ENCODE results near the gene ZDHHC17. TPM values are rescaled to one million over a fixed set of nuclear protein-coding genes. Genes with fewer than 3 reads are reported as not detected.

Gene ZDHHC17
- total and polyA plus RNA-seq, 2 of the 13 experiments (the other 11 are each of a cell fraction or from before 2014, with no cell fraction given), result 36.7 to 38.5 TPM

DNA sequence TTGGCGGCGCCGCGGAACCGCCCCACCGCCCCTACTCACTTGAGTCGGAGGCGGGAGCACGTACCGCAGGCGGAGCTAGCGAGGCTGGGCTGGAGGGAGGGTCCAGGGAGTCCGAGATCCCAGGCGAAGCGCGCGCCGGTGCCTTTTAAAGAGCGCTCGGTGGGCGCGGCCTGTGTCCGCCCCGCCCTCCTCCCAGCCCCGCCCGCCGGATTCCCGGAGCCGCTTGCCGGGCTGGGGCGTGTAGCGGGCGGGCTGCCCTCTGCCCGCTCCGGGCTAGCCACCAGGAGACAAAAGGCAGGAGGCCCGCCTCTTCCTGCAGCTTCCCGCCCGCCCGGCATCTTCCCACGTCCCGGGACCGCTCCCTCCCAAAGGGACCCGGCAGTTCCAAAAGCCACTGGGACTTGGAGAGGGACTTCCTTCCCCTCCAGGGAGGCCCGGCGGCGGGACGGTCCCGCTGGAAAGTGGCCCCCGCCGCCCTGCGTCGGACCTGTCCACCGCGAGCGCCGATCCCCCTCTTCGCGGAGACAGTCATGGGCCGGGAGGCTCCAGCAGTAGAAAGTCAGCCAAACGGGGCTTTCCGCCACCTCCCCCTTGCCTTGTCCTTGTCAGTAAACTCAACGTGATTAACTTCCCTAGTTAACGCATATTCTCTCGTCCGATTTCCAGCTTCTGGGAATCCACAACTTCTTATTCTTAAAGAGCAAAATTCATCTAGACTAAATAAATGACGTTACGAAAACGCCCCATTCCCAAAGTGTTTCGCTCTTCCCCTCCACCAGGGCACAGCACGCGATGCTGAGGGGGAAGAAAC lies 115.2 kb downstream of the ZDHHC17 start, which contains the start of gene CSRP2 (continued):
- TF ChIP-seq, protein P1, sequence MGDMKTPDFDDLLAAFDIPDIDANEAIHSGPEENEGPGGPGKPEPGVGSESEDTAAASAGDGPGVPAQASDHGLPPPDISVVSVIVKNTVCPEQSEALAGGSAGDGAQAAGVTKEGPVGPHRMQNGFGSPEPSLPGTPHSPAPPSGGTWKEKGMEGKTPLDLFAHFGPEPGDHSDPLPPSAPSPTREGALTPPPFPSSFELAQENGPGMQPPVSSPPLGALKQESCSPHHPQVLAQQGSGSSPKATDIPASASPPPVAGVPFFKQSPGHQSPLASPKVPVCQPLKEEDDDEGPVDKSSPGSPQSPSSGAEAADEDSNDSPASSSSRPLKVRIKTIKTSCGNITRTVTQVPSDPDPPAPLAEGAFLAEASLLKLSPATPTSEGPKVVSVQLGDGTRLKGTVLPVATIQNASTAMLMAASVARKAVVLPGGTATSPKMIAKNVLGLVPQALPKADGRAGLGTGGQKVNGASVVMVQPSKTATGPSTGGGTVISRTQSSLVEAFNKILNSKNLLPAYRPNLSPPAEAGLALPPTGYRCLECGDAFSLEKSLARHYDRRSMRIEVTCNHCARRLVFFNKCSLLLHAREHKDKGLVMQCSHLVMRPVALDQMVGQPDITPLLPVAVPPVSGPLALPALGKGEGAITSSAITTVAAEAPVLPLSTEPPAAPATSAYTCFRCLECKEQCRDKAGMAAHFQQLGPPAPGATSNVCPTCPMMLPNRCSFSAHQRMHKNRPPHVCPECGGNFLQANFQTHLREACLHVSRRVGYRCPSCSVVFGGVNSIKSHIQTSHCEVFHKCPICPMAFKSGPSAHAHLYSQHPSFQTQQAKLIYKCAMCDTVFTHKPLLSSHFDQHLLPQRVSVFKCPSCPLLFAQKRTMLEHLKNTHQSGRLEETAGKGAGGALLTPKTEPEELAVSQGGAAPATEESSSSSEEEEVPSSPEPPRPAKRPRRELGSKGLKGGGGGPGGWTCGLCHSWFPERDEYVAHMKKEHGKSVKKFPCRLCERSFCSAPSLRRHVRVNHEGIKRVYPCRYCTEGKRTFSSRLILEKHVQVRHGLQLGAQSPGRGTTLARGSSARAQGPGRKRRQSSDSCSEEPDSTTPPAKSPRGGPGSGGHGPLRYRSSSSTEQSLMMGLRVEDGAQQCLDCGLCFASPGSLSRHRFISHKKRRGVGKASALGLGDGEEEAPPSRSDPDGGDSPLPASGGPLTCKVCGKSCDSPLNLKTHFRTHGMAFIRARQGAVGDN (CRISPR knock-in tag; IDR thresholded peaks at IDR 0.05), result peak; percentile 71
- no peak for TF ChIP-seq EED (CRISPR knock-in tag; IDR thresholded peaks at IDR 0.05)
- 0 out of 2 replicates have a peak, but pooled peaks have one; percentile 52 for TF ChIP-seq PHF8 (CRISPR knock-in tag; IDR thresholded peaks at IDR 0.05)
- peak; percentile 62 for TF ChIP-seq ZNF501 (CRISPR knock-in tag; IDR thresholded peaks at IDR 0.05)
- TF ChIP-seq ZNF101 (CRISPR knock-in tag; IDR thresholded peaks at IDR 0.05; ENCODE audit: borderline replicate concordance, low read depth), result no peak
- no peak for TF ChIP-seq JUND (CRISPR knock-in tag; IDR thresholded peaks at IDR 0.05)
- TF ChIP-seq ZNF788 (CRISPR knock-in tag; IDR thresholded peaks at IDR 0.05; ENCODE audit: borderline replicate concordance), result peak; percentile 84; the same call in 1 of the 2 replicates
- no peak for TF ChIP-seq ZMAT5 (CRISPR knock-in tag; IDR thresholded peaks at IDR 0.05; ENCODE audit: borderline replicate concordance, low read depth)
- no peak for TF ChIP-seq ZNF747 (CRISPR knock-in tag; IDR thresholded peaks at IDR 0.05; ENCODE audit: borderline replicate concordance)
- TF ChIP-seq MEF2D (CRISPR knock-in tag; IDR thresholded peaks at IDR 0.05), result no peak
- TF ChIP-seq, protein P2, sequence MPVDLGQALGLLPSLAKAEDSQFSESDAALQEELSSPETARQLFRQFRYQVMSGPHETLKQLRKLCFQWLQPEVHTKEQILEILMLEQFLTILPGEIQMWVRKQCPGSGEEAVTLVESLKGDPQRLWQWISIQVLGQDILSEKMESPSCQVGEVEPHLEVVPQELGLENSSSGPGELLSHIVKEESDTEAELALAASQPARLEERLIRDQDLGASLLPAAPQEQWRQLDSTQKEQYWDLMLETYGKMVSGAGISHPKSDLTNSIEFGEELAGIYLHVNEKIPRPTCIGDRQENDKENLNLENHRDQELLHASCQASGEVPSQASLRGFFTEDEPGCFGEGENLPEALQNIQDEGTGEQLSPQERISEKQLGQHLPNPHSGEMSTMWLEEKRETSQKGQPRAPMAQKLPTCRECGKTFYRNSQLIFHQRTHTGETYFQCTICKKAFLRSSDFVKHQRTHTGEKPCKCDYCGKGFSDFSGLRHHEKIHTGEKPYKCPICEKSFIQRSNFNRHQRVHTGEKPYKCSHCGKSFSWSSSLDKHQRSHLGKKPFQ (CRISPR knock-in tag; IDR thresholded peaks at IDR 0.05; ENCODE audit: insufficient replicate concordance), result no peak
- peak; percentile 44 for TF ChIP-seq ZNF746 (CRISPR knock-in tag; IDR thresholded peaks at IDR 0.05)
- peak; percentile 62; the same call in 1 of the 2 replicates for TF ChIP-seq MXD3 (CRISPR knock-in tag; IDR thresholded peaks at IDR 0.05)
- no peak for TF ChIP-seq CCAR2 (optimal IDR thresholded peaks at IDR 0.05; ENCODE audit: low read depth, low read length)
- no peak for TF ChIP-seq BRCA1 (CRISPR knock-in tag; IDR thresholded peaks at IDR 0.05)
- TF ChIP-seq, protein P3, sequence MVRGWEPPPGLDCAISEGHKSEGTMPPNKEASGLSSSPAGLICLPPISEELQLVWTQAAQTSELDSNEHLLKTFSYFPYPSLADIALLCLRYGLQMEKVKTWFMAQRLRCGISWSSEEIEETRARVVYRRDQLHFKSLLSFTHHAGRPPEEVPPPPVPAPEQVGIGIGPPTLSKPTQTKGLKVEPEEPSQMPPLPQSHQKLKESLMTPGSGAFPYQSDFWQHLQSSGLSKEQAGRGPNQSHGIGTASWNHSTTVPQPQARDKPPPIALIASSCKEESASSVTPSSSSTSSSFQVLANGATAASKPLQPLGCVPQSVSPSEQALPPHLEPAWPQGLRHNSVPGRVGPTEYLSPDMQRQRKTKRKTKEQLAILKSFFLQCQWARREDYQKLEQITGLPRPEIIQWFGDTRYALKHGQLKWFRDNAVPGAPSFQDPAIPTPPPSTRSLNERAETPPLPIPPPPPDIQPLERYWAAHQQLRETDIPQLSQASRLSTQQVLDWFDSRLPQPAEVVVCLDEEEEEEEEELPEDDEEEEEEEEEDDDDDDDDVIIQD (CRISPR knock-in tag; IDR thresholded peaks at IDR 0.05; ENCODE audit: low read depth), result peak; percentile 55; the same call in 1 of the 2 replicates
- TF ChIP-seq ZNF850 (CRISPR knock-in tag; conservative IDR thresholded peaks at IDR 0.05), result no peak
- no peak for TF ChIP-seq ZNF251 (CRISPR knock-in tag; IDR thresholded peaks at IDR 0.05)
- TF ChIP-seq POLR2A (IDR thresholded peaks at IDR 0.05; ENCODE audit: insufficient read depth in 1 of 2, low read depth in 2 of 2, low read length in 2 of 2), result peak in 1 of 2 experiments; percentile 75; a peak in 2 of 4 replicates
- no peak for TF ChIP-seq ZNF672 (CRISPR knock-in tag; IDR thresholded peaks at IDR 0.05)
- peak; percentile 38; the same call in 1 of the 2 replicates for TF ChIP-seq ATF7-NPFF (CRISPR knock-in tag; IDR thresholded peaks at IDR 0.05; ENCODE audit: low read depth)

All from HepG2 (cell line).